B cell (primary cell): ENCODE measurements around the gene CASP4. TPM values are rescaled to one million over a fixed set of nuclear protein-coding genes. Genes with fewer than 3 reads are reported as not detected.

ENCODE experiments used
- ATAC-seq: fragments of 200-7000 bp; cut with Tn5 transposase; one replicate; pipeline ENCODE4 v1.10.0; 2021; ENCODE audit warnings: low read depth, mild to moderate bottlenecking, moderate number of reproducible peaks, moderate library complexity
- CTCF ChIA-PET: fragments of 350-600 bp; sonication (Branson Sonifier 250); formaldehyde crosslinking; loops from one replicate; lab custom pipeline; 2021; ENCODE audit warnings: antibody characterized with exemption, inconsistent platforms; lab: Charles Lee
- POLR2A ChIA-PET: fragments of 350-600 bp; sonication (Branson Sonifier 250); formaldehyde crosslinking; loops from one replicate; lab custom pipeline; 2021; ENCODE audit warnings: antibody characterized with exemption; lab: Charles Lee
- DNase-seq: peaks from one replicate; pipeline ENCODE4 v3.0.0; 2013
- H2AFZ ChIP-seq: 2 replicates; pipeline ENCODE4 v1.6.1; 2012; ENCODE audit warnings: mild to moderate bottlenecking, low read depth, low read length; ENCODE audit not compliant: insufficient read depth, poor library complexity, severe bottlenecking
- H3K27ac ChIP-seq, 2 donors: 1 replicate in 1 of 2; 2 replicates in 1 of 2; pipeline ENCODE4 v1.5.1; 2012 to 2013; ENCODE audit warnings: low read length in 2 of 2, mild to moderate bottlenecking in 2 of 2, moderate library complexity in 1 of 2
- H3K27me3 ChIP-seq, 4 experiments: fragments of 200-600 bp in 1 of 4; sonication (generic) in 1 of 4; replicated peaks in 1 of 4; 1 replicate in 2 of 4; 2 replicates in 2 of 4; pipeline versions ENCODE4 v1.6.1 to v1.7.0; 2013 to 2016; ENCODE audit warnings: low read length in 3 of 4, mild to moderate bottlenecking in 2 of 4, mixed read lengths in 1 of 4, moderate library complexity in 1 of 4; ENCODE audit not compliant: insufficient read depth in 4 of 4, control insufficient read depth in 3 of 4; ENCODE audit errors: control extremely low read depth in 1 of 4
- H3K36me3 ChIP-seq, 2 experiments: replicated peaks in 1 of 2; 1 replicate in 1 of 2; 2 replicates in 1 of 2; pipeline versions ENCODE4 v1.6.1 to v1.7.1; 2013; ENCODE audit warnings: low read length in 1 of 2; ENCODE audit not compliant: insufficient read depth in 2 of 2, control insufficient read depth in 1 of 2; ENCODE audit errors: control extremely low read depth in 1 of 2, extremely low read depth in 1 of 2
- H3K4me1 ChIP-seq, 2 donors: fragments of 200-600 bp in 1 of 2; sonication (generic) in 1 of 2; 1 replicate in 1 of 2; 2 replicates in 1 of 2; pipeline versions ENCODE4 v1.5.1 to v1.6.1; 2013 to 2017; ENCODE audit warnings: low read length in 2 of 2; ENCODE audit not compliant: control insufficient read depth in 2 of 2, insufficient read depth in 2 of 2
- H3K4me2 ChIP-seq: replicated peaks from 2 replicates; pipeline ENCODE3; 2012; ENCODE audit warnings: mild to moderate bottlenecking, low read depth, low read length; ENCODE audit not compliant: poor library complexity, severe bottlenecking
- H3K4me3 ChIP-seq, 5 experiments: fragments of 200-600 bp in 1 of 5; sonication (generic) in 1 of 5; 1 replicate in 3 of 5; 2 replicates in 2 of 5; pipeline versions ENCODE4 v1.5.1 to v1.7.0; 2011 to 2016; ENCODE audit warnings: low read length in 4 of 5, mild to moderate bottlenecking in 4 of 5, low read depth in 2 of 5, control low read depth in 1 of 5, moderate library complexity in 1 of 5; ENCODE audit not compliant: insufficient read depth in 1 of 5; ENCODE audit errors: control extremely low read depth in 1 of 5, extremely low read depth in 1 of 5
- H3K79me2 ChIP-seq: fragments of 200-600 bp; sonication (generic); one replicate; pipeline ENCODE4 v1.6.0; 2016; ENCODE audit warnings: low read length; ENCODE audit not compliant: control insufficient read depth, insufficient read depth
- H3K9ac ChIP-seq: fragments of 200-600 bp; sonication (generic); 2 replicates; pipeline ENCODE4 v1.6.1; 2017; ENCODE audit warnings: mild to moderate bottlenecking, low read length, moderate library complexity
- H3K9me3 ChIP-seq, 3 donors: one replicate each; pipeline versions ENCODE4 v1.6.1 to v1.7.1; 2013; ENCODE audit warnings: low read length in 2 of 3; ENCODE audit not compliant: control insufficient read depth in 2 of 3, insufficient read depth in 1 of 3; ENCODE audit errors: control extremely low read depth in 1 of 3
- H4K20me1 ChIP-seq: 2 replicates; pipeline ENCODE4 v1.6.0; 2012; ENCODE audit warnings: mild to moderate bottlenecking, low read length; ENCODE audit not compliant: insufficient read depth, control insufficient read depth, poor library complexity, severe bottlenecking
- H3K27ac Mint-ChIP-seq: one replicate; pipeline ENCODE4 v1.8.0; 2021; ENCODE audit warnings: mixed read lengths
- H3K27me3 Mint-ChIP-seq: one replicate; pipeline ENCODE4 v1.8.0; 2021; ENCODE audit warnings: mixed read lengths
- H3K4me1 Mint-ChIP-seq: one replicate; pipeline ENCODE4 v1.8.0; 2021; ENCODE audit warnings: mixed read lengths
- H3K4me3 Mint-ChIP-seq: one replicate; pipeline ENCODE4 v1.8.0; 2021; ENCODE audit warnings: mixed read lengths
- H3K9me3 Mint-ChIP-seq: one replicate; pipeline ENCODE4 v1.8.0; 2022; ENCODE audit warnings: mixed read lengths; ENCODE audit not compliant: insufficient read depth
- EZH2 ChIP-seq: IDR thresholded peaks from 2 replicates; pipeline ENCODE4 v1.6.1; 2012; ENCODE audit warnings: borderline replicate concordance, low read depth, mild to moderate bottlenecking, moderate library complexity, low read length; ENCODE audit not compliant: insufficient read depth, poor library complexity, severe bottlenecking
- WGBS: methylation state at CpG from one replicate; pipeline ENCODE4 v1.1.5; 2013; ENCODE audit warnings: missing lambda C conversion rate; ENCODE audit not compliant: insufficient coverage; 5-methylcytosine and 5-hydroxymethylcytosine counted together
- intact Hi-C: fragments of 100-400 bp; cut with micrococcal nuclease; formaldehyde crosslinking; loops from one replicate; pipeline ENCODE4 v1.10.0; 2022
- polyA plus RNA-seq: library from polyadenylated mRNA; depleted of rRNA; stranded (reverse); fragments of >200 nt; gene quantifications from 2 replicates; pipeline ENCODE4 v1.2.3, GENCODE V29; 2012
- total RNA-seq, 2 donors: library from RNA; stranded (reverse); fragments of 120-200 nt in 1 of 2; gene quantifications; 1 replicate in 1 of 2; 2 replicates in 1 of 2; pipeline versions ENCODE4 v1.2.3 to v1.2.4, GENCODE V29; 2013 to 2022
- TF ChIP-seq, protein P1 (sequence below): fragments of 200-600 bp; IDR thresholded peaks from one replicate; pipeline ENCODE4 v1.8.0; 2022; ENCODE audit warnings: antibody characterized with exemption, mild to moderate bottlenecking

Gene CASP4
- total and polyA plus RNA-seq, 2 donors (not counting 1 experiment from before 2014, with no cell fraction given), result 72.4 to 157 TPM

DNA sequence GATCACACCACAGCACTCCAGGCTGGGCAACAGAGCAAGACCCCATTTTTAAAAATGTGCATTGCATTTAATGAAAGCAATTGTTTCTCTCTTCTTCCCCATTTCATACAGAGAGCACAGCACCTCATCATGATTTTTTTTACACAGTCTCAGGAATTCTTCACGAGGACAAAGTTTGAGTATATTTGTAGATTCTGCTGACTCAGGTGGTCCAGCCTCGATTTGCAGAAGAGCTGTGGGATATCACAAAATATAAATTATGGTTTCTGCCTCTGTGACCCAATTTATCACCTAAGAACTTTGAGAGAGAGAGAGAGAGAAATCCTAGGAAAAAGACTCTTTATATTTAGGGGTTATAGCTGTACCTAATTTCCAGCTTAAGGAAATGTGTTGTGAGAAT, 34.8 kb upstream of the CASP4 start:
- Histone ChIP-seq H3K4me1 (no peaks in the 10 kb centered on the region), H3K4me3 (no peak overlapping the region), H3K4me2 (no peak overlapping the region), H3K27ac (no peak overlapping the region), H3K27me3 (no peaks in the 10 kb centered on the region), H2AFZ (no peak overlapping the region), H3K9me3 (no peaks in the 10 kb centered on the region), H3K79me2 (no peaks in the 10 kb centered on the region), H3K36me3 (no peaks in the 10 kb centered on the region), H4K20me1 (no peaks in the 10 kb centered on the region), H3K9ac (no peak overlapping the region)
- no CpG with 5 or more reads among the region's 2 CpGs for WGBS
- ChIA-PET CTCF (interaction anchor here (1.2 kb wide), 1 partner anchor 56 kb away, joined by 4 read pairs; no protein-coding TSS in a partner anchor), POLR2A (no interaction called here)
- DNase-seq (no peak), ATAC-seq (no peak)
- Mint-ChIP-seq H3K27me3 (no peaks in the 10 kb centered on the region), H3K4me1 (peaks cover 5% of the 10 kb centered on the region), H3K9me3 (no peaks in the 10 kb centered on the region), H3K4me3 (no peak overlapping the region), H3K27ac (no peak overlapping the region)
- TF ChIP-seq, protein P1, sequence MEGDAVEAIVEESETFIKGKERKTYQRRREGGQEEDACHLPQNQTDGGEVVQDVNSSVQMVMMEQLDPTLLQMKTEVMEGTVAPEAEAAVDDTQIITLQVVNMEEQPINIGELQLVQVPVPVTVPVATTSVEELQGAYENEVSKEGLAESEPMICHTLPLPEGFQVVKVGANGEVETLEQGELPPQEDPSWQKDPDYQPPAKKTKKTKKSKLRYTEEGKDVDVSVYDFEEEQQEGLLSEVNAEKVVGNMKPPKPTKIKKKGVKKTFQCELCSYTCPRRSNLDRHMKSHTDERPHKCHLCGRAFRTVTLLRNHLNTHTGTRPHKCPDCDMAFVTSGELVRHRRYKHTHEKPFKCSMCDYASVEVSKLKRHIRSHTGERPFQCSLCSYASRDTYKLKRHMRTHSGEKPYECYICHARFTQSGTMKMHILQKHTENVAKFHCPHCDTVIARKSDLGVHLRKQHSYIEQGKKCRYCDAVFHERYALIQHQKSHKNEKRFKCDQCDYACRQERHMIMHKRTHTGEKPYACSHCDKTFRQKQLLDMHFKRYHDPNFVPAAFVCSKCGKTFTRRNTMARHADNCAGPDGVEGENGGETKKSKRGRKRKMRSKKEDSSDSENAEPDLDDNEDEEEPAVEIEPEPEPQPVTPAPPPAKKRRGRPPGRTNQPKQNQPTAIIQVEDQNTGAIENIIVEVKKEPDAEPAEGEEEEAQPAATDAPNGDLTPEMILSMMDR, result no peak
- no peak for TF ChIP-seq EZH2
- intact Hi-C loops, result no loop called here

DNA sequence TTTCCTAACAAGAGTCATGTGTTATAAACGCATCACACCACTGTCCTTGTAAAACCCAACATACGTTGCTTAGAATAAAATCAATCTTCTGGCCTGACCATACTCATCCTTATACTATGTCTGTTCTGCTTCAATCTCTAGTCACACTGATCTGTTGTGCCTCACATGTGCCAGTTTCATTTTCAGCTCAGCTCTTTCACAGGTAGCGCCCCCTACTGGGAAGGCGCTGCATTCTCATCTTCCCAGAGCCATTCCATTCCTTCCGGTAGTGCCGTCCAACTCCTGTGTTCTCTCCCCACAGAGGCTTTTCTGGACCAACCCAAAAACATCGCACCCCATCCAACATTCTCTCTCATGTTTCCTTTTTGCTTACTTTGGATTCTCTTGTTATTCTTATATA, 32.4 kb upstream of the CASP4 start:
- Histone ChIP-seq H3K27ac (no peak overlapping the region), H3K9ac (no peak overlapping the region)

More for the DNA sequence above, 32.4 kb upstream of the CASP4 start:
- 75% methylated on average over 7 of the region's 7 CpGs for WGBS
- Histone ChIP-seq H2AFZ (no peak overlapping the region), H3K4me2 (no peak overlapping the region), H3K36me3 (no peaks in the 10 kb centered on the region), H3K79me2 (no peaks in the 10 kb centered on the region), H3K27me3 (no peaks in the 10 kb centered on the region), H4K20me1 (no peaks in the 10 kb centered on the region), H3K4me3 (no peak overlapping the region), H3K4me1 (no peaks in the 10 kb centered on the region), H3K9me3 (no peaks in the 10 kb centered on the region)
- ChIA-PET POLR2A (no interaction called here), CTCF (interaction anchor here (0.8 to 2.2 kb wide), 3 partner anchors 31 to 391 kb away, joined by 3 to 7 read pairs (median 5); no protein-coding TSS in a partner anchor)
- peaks cover 5% of the 10 kb centered on the region for H3K4me1 Mint-ChIP-seq
- H3K4me3 Mint-ChIP-seq, result no peak overlapping the region
- H3K27me3 Mint-ChIP-seq, result no peaks in the 10 kb centered on the region
- DNase-seq (peak; percentile 66), ATAC-seq (peak; percentile 60)
- intact Hi-C loops, result loop anchor here (1.0 to 2.0 kb wide), 2 partner anchors 54 to 391 kb away; no protein-coding TSS in a partner anchor
- H3K9me3 Mint-ChIP-seq, result no peaks in the 10 kb centered on the region
- H3K27ac Mint-ChIP-seq, result no peak overlapping the region
- TF ChIP-seq EZH2, result no peak
- TF ChIP-seq, protein P1, result peak; percentile 72
